HepG2 (cell line): ENCODE data around the gene TADA1. TPM values are rescaled to one million over a fixed set of nuclear protein-coding genes. Genes with fewer than 3 reads are reported as not detected.

Experiments
- FOXC1 ChIP-seq: sonication (generic); formaldehyde crosslinking; IDR thresholded peaks from 2 replicates; pipeline ENCODE4 v1.8.0; 2022; ENCODE audit warnings: mild to moderate bottlenecking, missing genetic modification reagents, borderline replicate concordance
- HMG20B ChIP-seq: conservative IDR thresholded peaks from 2 replicates; pipeline ENCODE4 v1.6.1; 2016; ENCODE audit warnings: missing genetic modification reagents, missing compliant biosample characterization
- IRX3 ChIP-seq: sonication (generic); formaldehyde crosslinking; IDR thresholded peaks from 2 replicates; pipeline ENCODE4 v1.8.1; 2023; ENCODE audit warnings: mild to moderate bottlenecking, low read depth, missing genetic modification reagents, borderline replicate concordance
- MLXIP ChIP-seq: sonication (generic); formaldehyde crosslinking; IDR thresholded peaks from 2 replicates; pipeline ENCODE4 v1.9.0; 2021; ENCODE audit warnings: missing genetic modification reagents, borderline replicate concordance
- MTF2 ChIP-seq: sonication (generic); formaldehyde crosslinking; IDR thresholded peaks from 2 replicates; pipeline ENCODE4 v1.5.0; 2020; ENCODE audit warnings: missing genetic modification reagents, borderline replicate concordance
- NFYC ChIP-seq: IDR thresholded peaks from 2 replicates; pipeline ENCODE4 v1.6.1; 2016; ENCODE audit warnings: missing genetic modification reagents, missing compliant biosample characterization
- NR2C2 ChIP-seq: sonication (generic); formaldehyde crosslinking; IDR thresholded peaks from 2 replicates; pipeline ENCODE4 v1.4.0; 2020; ENCODE audit warnings: missing genetic modification reagents, mild to moderate bottlenecking, moderate library complexity, borderline replicate concordance
- REXO4 ChIP-seq: sonication (generic); formaldehyde crosslinking; IDR thresholded peaks from 2 replicates; pipeline ENCODE4 v1.8.0; 2022; ENCODE audit warnings: missing genetic modification reagents, mild to moderate bottlenecking, borderline replicate concordance
- RFXANK ChIP-seq: IDR thresholded peaks from 2 replicates; pipeline ENCODE4 v1.6.1; 2016
- RNF219 ChIP-seq: sonication (generic); formaldehyde crosslinking; IDR thresholded peaks from 2 replicates; pipeline ENCODE4 v1.5.0; 2020; ENCODE audit warnings: mild to moderate bottlenecking, missing genetic modification reagents
- SP4 ChIP-seq: sonication (generic); formaldehyde crosslinking; IDR thresholded peaks from 2 replicates; pipeline ENCODE4 v1.8.1; 2023; ENCODE audit warnings: mild to moderate bottlenecking, missing genetic modification reagents
- SRSF1 ChIP-seq: fragments of 200-400 bp; formaldehyde crosslinking; optimal IDR thresholded peaks from 2 replicates; pipeline ENCODE3; 2017; ENCODE audit warnings: mild to moderate bottlenecking, low read depth, low read length, moderate library complexity
- TCF7 ChIP-seq: sonication (generic); IDR thresholded peaks from 2 replicates; pipeline ENCODE4 v1.6.1; 2016; ENCODE audit warnings: antibody characterized with exemption, low read depth
- TOPORS ChIP-seq: sonication (generic); formaldehyde crosslinking; IDR thresholded peaks from 2 replicates; pipeline ENCODE4 v1.8.0; 2023; ENCODE audit warnings: mild to moderate bottlenecking, missing genetic modification reagents
- ZNF230 ChIP-seq: sonication (generic); formaldehyde crosslinking; IDR thresholded peaks from 2 replicates; pipeline ENCODE4 v1.4.0; 2020; ENCODE audit warnings: mild to moderate bottlenecking, missing genetic modification reagents
- ZNF317 ChIP-seq: sonication (generic); formaldehyde crosslinking; IDR thresholded peaks from 2 replicates; pipeline ENCODE4 v1.5.0; 2020; ENCODE audit warnings: mild to moderate bottlenecking, missing genetic modification reagents
- ZNF543 ChIP-seq: sonication (generic); formaldehyde crosslinking; IDR thresholded peaks from 2 replicates; pipeline ENCODE4 v1.4.0; 2020; ENCODE audit warnings: mild to moderate bottlenecking, missing genetic modification reagents
- ZNF567 ChIP-seq: sonication (generic); formaldehyde crosslinking; IDR thresholded peaks from 2 replicates; pipeline ENCODE4 v1.8.1; 2023; ENCODE audit warnings: mild to moderate bottlenecking, missing genetic modification reagents, borderline replicate concordance
- ZNF687 ChIP-seq: sonication (generic); formaldehyde crosslinking; IDR thresholded peaks from 2 replicates; pipeline ENCODE4 v1.5.1; 2020; ENCODE audit warnings: mild to moderate bottlenecking, missing genetic modification reagents, moderate library complexity
- ZNF713 ChIP-seq: sonication (generic); formaldehyde crosslinking; IDR thresholded peaks from 2 replicates; pipeline ENCODE4 v1.4.0; 2020; ENCODE audit warnings: mild to moderate bottlenecking, missing genetic modification reagents
- polyA plus RNA-seq, 8 experiments: library from polyadenylated mRNA; depleted of rRNA in 3 of 8; stranded (reverse) in 7 of 8; unstranded in 1 of 8; fragments of >200 nt; fragmentation: Illumina TruSeq in 4 of 8; extraction: Trizol in 4 of 8; gene quantifications; 2 replicates each; pipeline versions ENCODE4 v1.2.1 to v1.2.3, GENCODE V29; 2011 to 2016; ENCODE audit warnings: low read depth in 4 of 8, missing spikeins in 1 of 8, mixed read lengths in 1 of 8; ENCODE audit not compliant: insufficient read depth in 1 of 8
- total RNA-seq, 5 experiments: library from RNA; depleted of rRNA; stranded (reverse); fragments of >200 nt; fragmentation: Illumina TruSeq; extraction: Trizol; gene quantifications; 2 replicates each; pipeline ENCODE4 v1.2.3, GENCODE V29; 2016; ENCODE audit warnings: low read depth in 1 of 5

The TADA1 gene
- total and polyA plus RNA-seq, 2 of the 13 experiments (the other 11 are each of a cell fraction or from before 2014, with no cell fraction given): 28.3 to 29.1 TPM

- peak; percentile 94 for TF ChIP-seq ZNF687 (CRISPR knock-in tag)
- no peak for TF ChIP-seq TOPORS (CRISPR knock-in tag)
- TF ChIP-seq NFYC (CRISPR knock-in tag): peak; percentile 39; the same call in 1 of the 2 replicates
- 0 out of 2 replicates have a peak, but pooled peaks have one; percentile 55 for TF ChIP-seq ZNF713
- 0 out of 2 replicates have a peak, but pooled peaks have one; percentile 73 for TF ChIP-seq MTF2 (CRISPR knock-in tag)
- TF ChIP-seq SP4 (CRISPR knock-in tag): peak; percentile 68
- TF ChIP-seq RNF219 (CRISPR knock-in tag): no peak
- TF ChIP-seq HMG20B: 0 out of 2 replicates have a peak, but pooled peaks have one; percentile 31
- peak; percentile 41; the same call in 1 of the 2 replicates for TF ChIP-seq TCF7
- TF ChIP-seq ZNF230 (CRISPR knock-in tag): no peak
- TF ChIP-seq ZNF543 (CRISPR knock-in tag): peak; percentile 51; the same call in 1 of the 2 replicates
- TF ChIP-seq RFXANK: peak; percentile 20; the same call in 1 of the 2 replicates
- peak; percentile 93 for TF ChIP-seq FOXC1 (CRISPR knock-in tag)
- TF ChIP-seq ZNF567 (CRISPR knock-in tag): peak; percentile 44; the same call in 1 of the 2 replicates
- TF ChIP-seq SRSF1: peak; percentile 91
- TF ChIP-seq REXO4 (CRISPR knock-in tag): no peak
- 0 out of 2 replicates have a peak, but pooled peaks have one; percentile 39 for TF ChIP-seq IRX3 (CRISPR knock-in tag)
- no peak; the same call in 1 of the 2 replicates for TF ChIP-seq MLXIP (CRISPR knock-in tag)
- peak; percentile 45; the same call in 1 of the 2 replicates for TF ChIP-seq ZNF317 (CRISPR knock-in tag)
- peak; percentile 42; the same call in 1 of the 2 replicates for TF ChIP-seq NR2C2 (CRISPR knock-in tag)
Observed at GRCh38 chr1:166875734-166876539, at the start of gene TADA1 (continued).
